ENCODE data around the gene ZNF213. TPM values are rescaled to one million over a fixed set of nuclear protein-coding genes. Genes with fewer than 3 reads are reported as not detected.

Gene ZNF213
- total RNA-seq, 1 donor from 2014 or later = 10.2 TPM

DNA sequence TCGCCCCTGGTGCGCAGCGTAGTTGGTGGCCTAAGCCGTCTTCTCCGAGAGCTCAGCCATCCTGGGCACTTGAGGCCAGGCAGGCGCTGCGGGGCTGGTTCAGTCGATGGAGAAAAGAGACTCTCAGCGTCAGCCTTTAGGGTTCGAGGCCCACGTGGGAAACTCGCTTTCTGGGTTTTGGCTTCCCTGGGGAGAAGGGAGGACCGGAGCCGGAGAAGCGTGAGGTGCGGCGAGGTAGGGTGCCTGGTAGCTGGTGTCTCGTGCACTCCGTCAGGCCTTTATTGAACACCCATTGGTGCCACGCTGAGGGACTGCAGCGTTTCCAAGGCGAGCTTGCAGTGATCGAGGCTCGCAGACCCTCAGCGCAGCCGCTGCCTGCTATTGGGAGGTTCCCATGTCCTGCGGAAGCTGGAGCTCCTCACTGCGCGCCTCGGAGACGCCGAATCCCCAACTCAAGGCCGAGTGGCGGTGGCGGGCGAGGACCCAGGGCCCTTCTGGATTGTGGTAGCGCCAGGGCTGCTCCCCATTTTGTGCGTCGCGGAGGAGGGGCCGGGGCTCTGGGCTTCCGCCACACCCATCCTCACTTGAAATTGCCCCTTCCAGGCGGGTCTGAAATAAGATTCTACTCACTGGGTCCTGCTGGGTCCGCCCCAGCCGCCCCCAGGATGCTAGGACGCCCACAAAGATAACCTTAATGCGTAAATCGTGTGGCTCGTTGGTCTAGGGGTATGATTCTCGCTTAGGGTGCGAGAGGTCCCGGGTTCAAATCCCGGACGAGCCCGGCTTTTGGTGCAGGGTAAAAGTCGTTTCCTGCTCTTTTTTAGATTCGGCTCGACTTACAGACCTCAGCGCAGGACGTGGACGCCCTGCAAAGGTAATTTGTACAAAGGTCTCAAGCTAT, 54.3 kb downstream of the ZNF213 start:
- no peak for DNase-seq
- peak; percentile 21 to 34 for ATAC-seq
- H3K36me3 ChIP-seq = no peaks in the 10 kb centered on the region
- H3K4me3 ChIP-seq = peak overlapping the region; percentile 23
- no peak overlapping the region for H3K27ac ChIP-seq
- intact Hi-C loops (cut with DNase I) = no loop called here
- H3K9me3 ChIP-seq = no peaks in the 10 kb centered on the region
- TF ChIP-seq, protein P1, sequence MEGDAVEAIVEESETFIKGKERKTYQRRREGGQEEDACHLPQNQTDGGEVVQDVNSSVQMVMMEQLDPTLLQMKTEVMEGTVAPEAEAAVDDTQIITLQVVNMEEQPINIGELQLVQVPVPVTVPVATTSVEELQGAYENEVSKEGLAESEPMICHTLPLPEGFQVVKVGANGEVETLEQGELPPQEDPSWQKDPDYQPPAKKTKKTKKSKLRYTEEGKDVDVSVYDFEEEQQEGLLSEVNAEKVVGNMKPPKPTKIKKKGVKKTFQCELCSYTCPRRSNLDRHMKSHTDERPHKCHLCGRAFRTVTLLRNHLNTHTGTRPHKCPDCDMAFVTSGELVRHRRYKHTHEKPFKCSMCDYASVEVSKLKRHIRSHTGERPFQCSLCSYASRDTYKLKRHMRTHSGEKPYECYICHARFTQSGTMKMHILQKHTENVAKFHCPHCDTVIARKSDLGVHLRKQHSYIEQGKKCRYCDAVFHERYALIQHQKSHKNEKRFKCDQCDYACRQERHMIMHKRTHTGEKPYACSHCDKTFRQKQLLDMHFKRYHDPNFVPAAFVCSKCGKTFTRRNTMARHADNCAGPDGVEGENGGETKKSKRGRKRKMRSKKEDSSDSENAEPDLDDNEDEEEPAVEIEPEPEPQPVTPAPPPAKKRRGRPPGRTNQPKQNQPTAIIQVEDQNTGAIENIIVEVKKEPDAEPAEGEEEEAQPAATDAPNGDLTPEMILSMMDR (IDR thresholded peaks at IDR 0.05) = no peak
- H3K4me1 ChIP-seq = peaks cover 18% of the 10 kb centered on the region
- peaks cover 100% of the 10 kb centered on the region for H3K27me3 ChIP-seq (ENCODE audit: low read depth)

DNA sequence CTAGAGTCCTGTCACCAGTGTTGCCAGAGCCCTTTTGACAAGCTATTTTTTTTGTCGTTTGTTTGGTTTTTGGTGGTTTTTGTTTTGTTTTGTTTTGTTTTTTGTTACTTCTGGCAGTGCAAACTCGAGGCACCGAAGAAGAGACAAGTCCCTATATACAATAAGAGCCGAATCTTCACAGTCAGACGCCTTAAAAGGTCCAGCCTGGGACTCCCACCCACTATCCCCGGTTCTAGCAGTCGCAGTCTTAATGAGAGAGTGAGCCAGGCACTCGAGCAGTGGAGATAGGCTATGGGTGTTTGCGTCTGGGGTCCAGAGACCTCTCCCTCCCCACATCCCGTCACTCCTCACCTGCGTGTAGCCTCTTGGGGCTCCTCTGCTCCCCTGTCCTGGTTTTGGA, 55.0 kb downstream of the ZNF213 start:
- Histone ChIP-seq H3K27ac (no peak overlapping the region), H3K9me3 (no peaks in the 10 kb centered on the region), H3K4me1 (peaks cover 18% of the 10 kb centered on the region), H3K4me3 (no peak overlapping the region), H3K36me3 (no peaks in the 10 kb centered on the region), H3K27me3 (ENCODE audit: low read depth) (peaks cover 99% of the 10 kb centered on the region)
- intact Hi-C loops (cut with DNase I) = no loop called here
- TF ChIP-seq, protein P1 (IDR thresholded peaks at IDR 0.05) = no peak
- ATAC-seq (no peak), DNase-seq (no peak)

DNA sequence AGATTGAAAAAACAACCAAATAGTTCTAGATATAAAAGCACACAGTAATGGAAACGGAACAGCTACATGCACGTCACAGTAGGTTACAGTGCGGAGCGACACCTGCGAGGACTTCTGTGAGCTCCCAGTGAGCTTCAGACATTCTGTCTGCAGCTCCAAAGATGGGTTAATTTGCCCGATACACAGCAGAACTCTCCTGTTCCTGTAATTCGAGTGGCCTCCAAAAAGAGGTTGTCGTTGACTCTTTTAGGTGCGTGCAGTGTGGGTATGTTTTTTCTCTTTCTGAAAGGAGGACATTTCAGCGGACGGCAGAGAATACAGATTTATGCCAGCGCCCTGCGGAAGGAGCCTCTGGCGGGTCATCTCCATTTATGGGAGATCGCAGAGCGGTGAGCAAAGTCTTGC, 56.1 kb downstream of the ZNF213 start:
- no peak overlapping the region for H3K4me3 ChIP-seq
- peaks cover 18% of the 10 kb centered on the region for H3K4me1 ChIP-seq
- intact Hi-C loops (cut with DNase I) = no loop called here
- H3K36me3 ChIP-seq = no peaks in the 10 kb centered on the region
- DNase-seq (no peak), ATAC-seq (no peak)
- TF ChIP-seq, protein P1 (IDR thresholded peaks at IDR 0.05) = no peak
- H3K27me3 ChIP-seq (ENCODE audit: low read depth) = peaks cover 99% of the 10 kb centered on the region
- no peak overlapping the region for H3K27ac ChIP-seq
- H3K9me3 ChIP-seq = no peaks in the 10 kb centered on the region

Other genes with a start within 250 kb of the ZNF213 start
- 34.7 TPM for gene FLYWCH1, start 223.1 kb upstream of the ZNF213 start, total RNA-seq
- not detected for gene KREMEN2, start 170.8 kb upstream of the ZNF213 start, total RNA-seq
- gene PAQR4, start 165.7 kb upstream of the ZNF213 start, total RNA-seq = 10.8 TPM
- gene PKMYT1, start 154.6 kb upstream of the ZNF213 start, total RNA-seq = 4.0 TPM
- gene CLDN9, start 122.1 kb upstream of the ZNF213 start, total RNA-seq = 1.0 TPM
- not detected for gene CLDN6, start 116.8 kb upstream of the ZNF213 start, total RNA-seq
- gene TNFRSF12A, start 114.7 kb upstream of the ZNF213 start, total RNA-seq = 28.8 TPM
- gene HCFC1R1, start 111.1 kb upstream of the ZNF213 start, total RNA-seq = 43.2 TPM
- gene THOC6, start 111.0 kb upstream of the ZNF213 start, total RNA-seq = 26.8 TPM
- gene BICDL2, start 98.1 kb upstream of the ZNF213 start, total RNA-seq = 19.5 TPM
- 22.7 TPM for gene MMP25, start 88.5 kb upstream of the ZNF213 start, total RNA-seq
- gene IL32, start 69.4 kb upstream of the ZNF213 start, total RNA-seq = 79.1 TPM
- gene ZSCAN10, start 35.7 kb upstream of the ZNF213 start, total RNA-seq = not detected
- gene ZNF205, start 22.4 kb upstream of the ZNF213 start, total RNA-seq = 11.9 TPM
- gene OR1F1, start 53.2 kb downstream of the ZNF213 start, total RNA-seq = not detected
- 12.0 TPM for gene ZNF200, start 100.1 kb downstream of the ZNF213 start, total RNA-seq
- gene MEFV, start 121.6 kb downstream of the ZNF213 start, total RNA-seq = 13.5 TPM
- gene ZNF263, start 148.5 kb downstream of the ZNF213 start, total RNA-seq = 23.2 TPM
- gene TIGD7, start 170.4 kb downstream of the ZNF213 start, total RNA-seq = 5.3 TPM
- gene ZNF75A, start 170.5 kb downstream of the ZNF213 start, total RNA-seq = 32.4 TPM
- gene OR2C1, start 220.9 kb downstream of the ZNF213 start, total RNA-seq = not detected